IMR-90 (cell line): Measurements from ENCODE around the gene ALK. TPM values are rescaled to one million over a fixed set of nuclear protein-coding genes. Genes with fewer than 3 reads are reported as not detected.

Experiments
- ATAC-seq: fragments of 200-7000 bp; cut with Tn5 transposase; 2 replicates; pipeline ENCODE4 v1.9.1; 2020; ENCODE audit warnings: low read depth, mild to moderate bottlenecking, moderate library complexity
- BruUV-seq: library from RNA; stranded (reverse); fragments of 400-500 nt; replicated peaks from 2 replicates; lab custom pipeline; 2021; lab: Mats Ljungman, UMichigan
- CTCF ChIA-PET: fragments of 300-600 bp; formaldehyde crosslinking; extraction: SDS; loops from one replicate; lab custom pipeline; 2021; ENCODE audit warnings: antibody characterized with exemption; lab: Yijun Ruan, JAX
- POLR2A ChIA-PET: fragments of 300-600 bp; sonication (Branson Sonifier 250); formaldehyde crosslinking; loops from one replicate; lab custom pipeline; 2022; ENCODE audit warnings: antibody characterized with exemption; ENCODE audit not compliant: unreplicated experiment; lab: Charles Lee
- DNase-seq: peaks from one replicate; pipeline ENCODE4 v3.0.0; 2013
- H2AFZ ChIP-seq: replicated peaks from 2 replicates; pipeline ENCODE3; 2013; ENCODE audit warnings: low read length, mild to moderate bottlenecking; ENCODE audit not compliant: poor library complexity
- H2AK5ac ChIP-seq: 2 replicates; pipeline ENCODE4 v1.6.1; 2013; ENCODE audit warnings: low read depth, low read length, inconsistent platforms
- H2AK9ac ChIP-seq: replicated peaks from 2 replicates; pipeline ENCODE3; 2013; ENCODE audit warnings: mild to moderate bottlenecking, low read depth, low read length, moderate library complexity; ENCODE audit not compliant: poor library complexity
- H2BK120ac ChIP-seq: 2 replicates; pipeline ENCODE4 v1.6.1; 2013; ENCODE audit warnings: low read depth, low read length, inconsistent platforms
- H2BK15ac ChIP-seq: 3 replicates; pipeline ENCODE4 v1.6.1; 2013; ENCODE audit warnings: low read depth, low read length, inconsistent platforms
- H2BK20ac ChIP-seq: 2 replicates; pipeline ENCODE4 v1.6.1; 2013; ENCODE audit warnings: low read depth, mild to moderate bottlenecking, inconsistent platforms, low read length, moderate library complexity
- H2BK5ac ChIP-seq: 2 replicates; pipeline ENCODE4 v1.6.1; 2013; ENCODE audit warnings: mild to moderate bottlenecking, low read depth, low read length, inconsistent platforms; ENCODE audit not compliant: poor library complexity, severe bottlenecking
- H3K14ac ChIP-seq: replicated peaks from 2 replicates; pipeline ENCODE4 v1.6.1; 2013; ENCODE audit warnings: low read depth, low read length, inconsistent platforms
- H3K18ac ChIP-seq: 2 replicates; pipeline ENCODE4 v1.6.1; 2013; ENCODE audit warnings: low read depth, low read length, control low read depth
- H3K23ac ChIP-seq: 2 replicates; pipeline ENCODE4 v1.6.1; 2013; ENCODE audit warnings: low read depth, low read length, inconsistent platforms
- H3K27ac ChIP-seq: 2 replicates; pipeline ENCODE4 v1.5.1; 2013; ENCODE audit warnings: mild to moderate bottlenecking, control low read depth, low read length; ENCODE audit not compliant: insufficient read depth
- H3K27me3 ChIP-seq: 2 replicates; pipeline ENCODE4 v1.6.1; 2013; ENCODE audit warnings: low read length; ENCODE audit not compliant: control insufficient read depth, insufficient read depth
- H3K36me3 ChIP-seq: 2 replicates; pipeline ENCODE4 v1.6.1; 2013; ENCODE audit warnings: low read length, mixed read lengths; ENCODE audit not compliant: control insufficient read depth, insufficient read depth
- H3K4ac ChIP-seq: 2 replicates; pipeline ENCODE4 v1.6.1; 2013; ENCODE audit warnings: low read depth, low read length, inconsistent platforms
- H3K4me1 ChIP-seq: 2 replicates; pipeline ENCODE4 v1.6.1; 2013; ENCODE audit warnings: low read length, mixed read lengths; ENCODE audit not compliant: control insufficient read depth, insufficient read depth
- H3K4me2 ChIP-seq: 2 replicates; pipeline ENCODE4 v1.6.1; 2013; ENCODE audit warnings: low read depth, mild to moderate bottlenecking, control low read depth, low read length, moderate library complexity
- H3K4me3 ChIP-seq: 2 replicates; pipeline ENCODE4 v1.5.1; 2013; ENCODE audit warnings: low read depth, mild to moderate bottlenecking, control low read depth, low read length, moderate library complexity; ENCODE audit not compliant: insufficient read depth
- H3K56ac ChIP-seq: 2 replicates; pipeline ENCODE4 v1.6.1; 2013; ENCODE audit warnings: low read length, inconsistent platforms; ENCODE audit not compliant: insufficient read depth; ENCODE audit errors: extremely low read depth
- H3K79me1 ChIP-seq, 2 experiments: 2 replicates each; pipeline ENCODE4 v1.6.1; 2013; ENCODE audit warnings: low read length in 2 of 2, inconsistent platforms in 1 of 2, low read depth in 1 of 2
- H3K9ac ChIP-seq: 2 replicates; pipeline ENCODE4 v1.6.1; 2013; ENCODE audit warnings: low read depth, low read length, control low read depth
- H3K9me1 ChIP-seq: 2 replicates; pipeline ENCODE4 v1.6.1; 2013; ENCODE audit warnings: low read length, inconsistent platforms; ENCODE audit not compliant: insufficient read depth
- H3K9me3 ChIP-seq: 2 replicates; pipeline ENCODE4 v1.6.1; 2013; ENCODE audit warnings: low read length; ENCODE audit not compliant: control insufficient read depth, insufficient read depth
- H4K20me1 ChIP-seq: 2 replicates; pipeline ENCODE4 v1.6.1; 2013; ENCODE audit warnings: low read length, inconsistent platforms; ENCODE audit not compliant: insufficient read depth
- H4K5ac ChIP-seq: 2 replicates; pipeline ENCODE4 v1.6.1; 2013; ENCODE audit warnings: mild to moderate bottlenecking, low read depth, low read length, control low read depth
- H4K8ac ChIP-seq, 2 experiments: 2 replicates each; pipeline ENCODE4 v1.6.1; 2013; ENCODE audit warnings: low read depth in 2 of 2, low read length in 2 of 2, control low read depth in 1 of 2, inconsistent platforms in 1 of 2
- H4K91ac ChIP-seq: 2 replicates; pipeline ENCODE4 v1.6.1; 2013; ENCODE audit warnings: low read depth, low read length, inconsistent platforms; ENCODE audit not compliant: insufficient read depth
- MAFK ChIP-seq: IDR thresholded peaks from 2 replicates; pipeline ENCODE4 v1.6.1; 2012; ENCODE audit warnings: low read depth, low read length, improper control_type of control experiment
- POLR2A ChIP-seq: IDR thresholded peaks from 2 replicates; pipeline ENCODE4 v1.6.1; 2012; ENCODE audit warnings: mild to moderate bottlenecking, low read depth, low read length
- RFX5 ChIP-seq: IDR thresholded peaks from 2 replicates; pipeline ENCODE4 v1.8.0; 2012; ENCODE audit warnings: low read depth, mild to moderate bottlenecking, low read length, moderate library complexity
- WGBS, 2 experiments: methylation state at CpG; one replicate each; pipeline versions ENCODE4 v1.1.5 to v1.1.7; 2013; ENCODE audit warnings: missing lambda C conversion rate in 2 of 2; ENCODE audit not compliant: insufficient read length in 1 of 2; ENCODE audit errors: extremely low coverage in 2 of 2; 5-methylcytosine and 5-hydroxymethylcytosine counted together
- dilution Hi-C: fragments of 300-500 bp; cut with HindIII; formaldehyde crosslinking; loops from one replicate; pipeline ENCODE4 v1.14.3; 2018; ENCODE audit warnings: low sequenced_read_pairs; ENCODE audit not compliant: unreplicated experiment
- in situ Hi-C: fragments of 300-500 bp; cut with MboI; formaldehyde crosslinking; loops from 3 replicates; pipeline ENCODE4 v1.14.3; 2019; ENCODE audit warnings: low sequenced_read_pairs, inconsistent platforms, mixed read lengths
- intact Hi-C: fragments of 100-400 bp; cut with micrococcal nuclease; formaldehyde crosslinking; loops from 2 replicates; pipeline ENCODE4 v1.10.0; 2022
- polyA plus RNA-seq, 3 experiments: library from polyadenylated mRNA; depleted of rRNA; stranded (reverse); fragments of >200 nt; gene quantifications; 2 replicates each; pipeline ENCODE4 v1.2.3, GENCODE V29; 2012; ENCODE audit warnings: low replicate concordance in 1 of 3
- total RNA-seq: library from RNA; depleted of rRNA; stranded (reverse); fragments of >200 nt; gene quantifications from 2 replicates; pipeline ENCODE4 v1.2.3, GENCODE V29; 2012

The ALK gene
- total and polyA plus RNA-seq, 2 of the 4 experiments (the other 2 are of a cell fraction) = not detected

DNA sequence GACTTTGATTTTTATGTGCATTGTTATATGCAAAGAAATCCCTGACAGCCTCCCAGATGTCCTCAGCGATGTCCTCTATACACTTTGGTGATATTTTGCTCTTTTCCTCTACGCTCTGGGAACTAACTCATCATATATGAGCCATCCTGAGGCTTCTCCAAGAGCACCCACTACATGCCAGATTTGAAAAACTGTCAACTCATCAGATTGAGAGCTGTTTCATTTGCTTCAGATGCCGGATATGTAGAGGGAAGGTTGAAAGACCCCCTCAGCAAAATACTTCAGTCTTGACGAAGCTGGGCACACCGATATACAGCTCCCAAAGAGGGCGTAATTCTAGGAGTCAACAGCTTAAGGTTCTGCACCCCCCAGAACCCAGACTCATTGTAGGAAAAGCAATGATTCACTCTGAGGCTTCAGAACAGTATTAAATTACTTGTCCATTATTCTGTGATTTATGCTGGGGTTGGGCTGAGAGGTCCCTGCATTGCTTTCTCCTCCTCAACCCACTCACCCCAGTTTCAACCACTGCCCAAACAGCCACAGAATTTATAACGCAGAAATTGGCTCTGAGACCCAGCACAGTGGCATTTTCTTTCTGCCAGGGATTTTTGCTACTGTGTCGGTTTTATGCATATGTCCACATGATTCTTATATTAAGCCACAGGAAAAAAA lies 341.8 kb downstream of the ALK start:
- H3K27ac ChIP-seq = no peak overlapping the region
- H4K8ac ChIP-seq = no peak overlapping the region
- H4K5ac ChIP-seq = no peak overlapping the region
- intact Hi-C loops (no loop called here), dilution Hi-C loops (no loop called here), in situ Hi-C loops (no loop called here)
- no peak for TF ChIP-seq POLR2A
- no peak for TF ChIP-seq RFX5
- TF ChIP-seq MAFK = peak; percentile 90
- no peaks in the 10 kb centered on the region for H3K9me3 ChIP-seq
- H2BK15ac ChIP-seq = no peak overlapping the region
- no peaks in the 10 kb centered on the region for H3K4me1 ChIP-seq
- H3K79me1 ChIP-seq = no peaks in the 10 kb centered on the region
- no TSS peak for BruUV-seq
- H3K14ac ChIP-seq = no peak overlapping the region
- H2BK5ac ChIP-seq = no peak overlapping the region
- no peak for ATAC-seq
- no peak overlapping the region for H2AK9ac ChIP-seq
- no peak overlapping the region for H3K4ac ChIP-seq
- H4K91ac ChIP-seq = no peak overlapping the region
- no peak overlapping the region for H2AK5ac ChIP-seq
- no peaks in the 10 kb centered on the region for H3K36me3 ChIP-seq
- H4K20me1 ChIP-seq = no peaks in the 10 kb centered on the region
- no peak overlapping the region for H3K4me3 ChIP-seq
- WGBS, 2 experiments = 75% methylated on average over 2 of the region's 8 CpGs; no CpG with 5 or more reads in 1 of the 2 experiments
- ChIA-PET POLR2A (no interaction called here), CTCF (interaction anchor here (1.1 kb wide), 1 partner anchor 20 kb away, joined by 4 read pairs; no protein-coding TSS in a partner anchor)
- no peak overlapping the region for H3K4me2 ChIP-seq
- no peak overlapping the region for H3K56ac ChIP-seq
- H3K9me1 ChIP-seq = no peaks in the 10 kb centered on the region
- H3K18ac ChIP-seq = no peak overlapping the region
- H2BK20ac ChIP-seq = no peak overlapping the region
- no peak overlapping the region for H3K23ac ChIP-seq
- H3K27me3 ChIP-seq = peaks cover 4% of the 10 kb centered on the region; the same call in 1 of the 2 replicates
- no peak overlapping the region for H2AFZ ChIP-seq
- no peak overlapping the region for H3K9ac ChIP-seq
- H2BK120ac ChIP-seq = no peak overlapping the region
- DNase-seq = no peak
